Ammon's horn (tissue), 1 donor: ENCODE data around the gene VARS2.
A peak's percentile ranks its signal among the peaks of the same experiment; 100 is the strongest.

Experiments
- DNase-seq: peaks from one replicate; pipeline ENCODE4 v3.0.0-alpha.2; 2016; ENCODE audit warnings: low spot score

The VARS2 gene

DNA sequence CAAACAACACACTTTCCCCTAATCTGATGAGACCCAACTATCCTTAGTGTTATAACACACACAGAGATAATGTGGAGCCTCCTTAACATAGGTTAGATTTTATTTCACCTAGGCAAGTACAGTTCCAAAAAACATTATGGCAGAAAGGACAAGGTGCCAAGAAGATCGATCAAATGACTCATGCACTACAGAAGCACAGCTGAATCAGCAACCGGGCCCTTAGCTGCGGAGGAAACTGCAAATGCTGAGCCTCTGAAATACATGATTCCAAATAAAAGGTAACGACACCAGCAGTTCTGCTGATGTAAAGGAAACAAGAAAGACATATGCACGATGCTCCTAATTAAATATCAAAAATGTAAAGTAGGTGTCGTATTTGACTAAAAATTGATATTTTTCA is 49.6 kb downstream of the VARS2 start:
- DNase-seq, result peak; percentile 21

GRCh38 chr6:30964075-30964474 is 50.0 kb downstream of the VARS2 start:
- DNase-seq, result no peak

DNA sequence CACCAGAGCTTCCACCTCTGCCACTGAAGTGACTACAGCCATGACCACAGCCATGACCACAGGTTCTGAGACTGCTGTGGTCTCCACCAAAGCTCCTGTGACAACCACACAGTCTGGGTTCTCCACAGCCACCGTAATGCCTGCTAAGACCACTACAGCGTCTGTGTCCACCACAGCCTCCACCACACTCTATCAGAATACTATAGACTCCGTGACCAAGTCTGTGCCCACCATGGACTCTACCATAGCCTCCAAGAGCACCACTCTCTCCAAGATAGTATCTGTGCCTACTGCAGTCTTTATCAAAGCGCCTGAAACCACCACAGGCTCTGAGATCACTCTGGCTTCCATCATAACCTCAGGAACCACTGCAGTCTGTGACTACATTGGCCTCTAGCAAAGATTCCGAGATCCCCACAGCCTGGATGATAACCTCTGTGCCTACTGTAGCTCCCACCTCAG is 51.1 kb downstream of the VARS2 start:
- no peak for DNase-seq

- DNase-seq, result no peak
Measured at GRCh38 chr6:30966154-30966553, 52.1 kb downstream of the VARS2 start.

GRCh38 chr6:30969171-30969570 is 55.1 kb downstream of the VARS2 start:
- DNase-seq, result peak; percentile 42

- no peak for DNase-seq
Measured at GRCh38 chr6:30970946-30971345, 56.9 kb downstream of the VARS2 start.

DNA sequence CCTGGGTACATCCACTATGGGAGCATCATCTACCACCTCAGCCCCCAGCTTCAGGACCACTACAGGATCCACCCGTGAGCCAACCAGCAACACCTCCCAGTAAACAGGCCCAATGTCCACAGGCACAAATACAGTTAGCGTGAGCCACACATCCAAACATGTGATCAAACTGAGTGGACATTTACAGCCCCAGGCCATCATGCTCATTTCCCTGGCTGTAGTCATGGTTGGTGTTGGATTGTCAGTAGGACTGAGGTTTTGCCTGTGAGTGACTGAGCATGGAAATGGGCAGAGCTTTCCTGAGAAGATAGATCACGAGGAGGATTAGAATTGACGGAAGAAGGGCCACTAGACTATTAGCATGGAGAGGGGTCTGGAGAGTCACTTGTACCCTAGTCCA is 58.8 kb downstream of the VARS2 start:
- DNase-seq, result no peak

GRCh38 chr6:30974490-30975252 is 60.6 kb downstream of the VARS2 start:
- no peak for DNase-seq
